ENCODE measurements around the gene PROS1. TPM values are rescaled to one million over a fixed set of nuclear protein-coding genes. Genes with fewer than 3 reads are reported as not detected.

Gene PROS1
- total RNA-seq, 6 experiments from 2014 or later: 157 to 215 (median 183) TPM

DNA sequence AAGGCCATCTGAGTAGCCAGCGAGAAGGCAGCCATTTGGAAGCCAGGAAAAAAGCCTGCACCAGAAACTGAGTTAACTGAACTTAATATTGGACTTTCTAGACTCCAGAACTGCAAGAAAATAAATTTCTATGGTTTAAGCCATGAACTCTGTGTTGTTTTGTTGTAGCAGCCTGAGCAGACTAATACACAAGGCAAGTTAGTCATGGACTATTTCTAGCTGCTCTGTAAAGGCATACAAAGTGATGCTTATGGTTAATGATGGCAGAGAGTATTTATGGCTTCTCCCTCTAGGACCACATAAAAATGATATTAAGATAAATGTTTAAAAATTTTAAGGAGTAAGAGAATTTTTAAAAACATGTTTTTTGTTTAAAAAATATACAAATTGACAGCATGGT, 37.1 kb downstream of the PROS1 start:
- no peak for ATAC-seq
- intact Hi-C loops (cut with DNase I): no loop called here
- H3K27ac ChIP-seq: no peak overlapping the region
- H3K4me3 ChIP-seq: no peak overlapping the region
- 92% methylated on average over 1 of the region's 1 CpG for WGBS (ENCODE audit: insufficient coverage, low coverage, low lambda C conversion rate, missing lambda C conversion rate)
- no peaks in the 10 kb centered on the region for H3K27me3 ChIP-seq
- no peaks in the 10 kb centered on the region for H3K9me3 ChIP-seq
- H3K36me3 ChIP-seq: no peaks in the 10 kb centered on the region
- DNase-seq: no peak
- no peak for TF ChIP-seq POLR2A (IDR thresholded peaks at IDR 0.05)
- TF ChIP-seq, protein P1, sequence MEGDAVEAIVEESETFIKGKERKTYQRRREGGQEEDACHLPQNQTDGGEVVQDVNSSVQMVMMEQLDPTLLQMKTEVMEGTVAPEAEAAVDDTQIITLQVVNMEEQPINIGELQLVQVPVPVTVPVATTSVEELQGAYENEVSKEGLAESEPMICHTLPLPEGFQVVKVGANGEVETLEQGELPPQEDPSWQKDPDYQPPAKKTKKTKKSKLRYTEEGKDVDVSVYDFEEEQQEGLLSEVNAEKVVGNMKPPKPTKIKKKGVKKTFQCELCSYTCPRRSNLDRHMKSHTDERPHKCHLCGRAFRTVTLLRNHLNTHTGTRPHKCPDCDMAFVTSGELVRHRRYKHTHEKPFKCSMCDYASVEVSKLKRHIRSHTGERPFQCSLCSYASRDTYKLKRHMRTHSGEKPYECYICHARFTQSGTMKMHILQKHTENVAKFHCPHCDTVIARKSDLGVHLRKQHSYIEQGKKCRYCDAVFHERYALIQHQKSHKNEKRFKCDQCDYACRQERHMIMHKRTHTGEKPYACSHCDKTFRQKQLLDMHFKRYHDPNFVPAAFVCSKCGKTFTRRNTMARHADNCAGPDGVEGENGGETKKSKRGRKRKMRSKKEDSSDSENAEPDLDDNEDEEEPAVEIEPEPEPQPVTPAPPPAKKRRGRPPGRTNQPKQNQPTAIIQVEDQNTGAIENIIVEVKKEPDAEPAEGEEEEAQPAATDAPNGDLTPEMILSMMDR (IDR thresholded peaks at IDR 0.05): no peak
- H3K4me1 ChIP-seq: peaks cover 0 to 16% (median 7%) of the 10 kb centered on the region in 4 donors

DNA sequence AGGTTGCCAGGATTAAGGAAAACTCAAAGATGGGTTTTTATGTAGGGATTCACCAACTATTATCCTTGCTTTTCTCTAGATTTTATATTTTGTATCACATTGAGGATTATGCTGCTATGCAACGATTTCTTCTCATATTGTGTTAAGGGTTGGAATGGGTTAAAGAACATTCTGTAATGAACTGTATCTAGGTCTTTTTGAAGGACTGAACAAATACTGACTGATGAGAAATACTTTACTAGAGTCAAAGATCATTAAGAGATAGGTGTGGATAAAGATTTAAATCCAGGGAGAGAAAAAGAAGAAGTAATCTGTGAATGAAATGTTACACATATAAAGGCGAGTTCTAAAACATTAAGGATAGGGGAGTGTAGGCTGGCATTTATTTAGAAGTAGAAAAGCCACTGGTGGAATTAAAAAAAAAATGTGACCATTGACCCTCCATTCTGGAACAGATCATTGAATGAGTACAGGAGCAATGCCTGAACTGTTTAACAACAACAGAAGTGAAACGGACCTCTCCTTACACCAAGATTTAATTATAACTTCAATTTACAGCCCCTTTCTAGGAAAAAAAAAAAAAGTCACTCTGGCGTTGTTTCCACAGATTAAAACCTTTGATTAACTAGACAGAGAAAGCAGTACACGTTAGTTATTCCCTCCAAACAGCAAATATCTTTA, 39.2 kb downstream of the PROS1 start:
- TF ChIP-seq POLR2A (IDR thresholded peaks at IDR 0.05): no peak
- TF ChIP-seq, protein P1 (IDR thresholded peaks at IDR 0.05): no peak
- WGBS (ENCODE audit: insufficient coverage, low coverage, low lambda C conversion rate, missing lambda C conversion rate): 26% methylated on average over 5 of the region's 5 CpGs
- no peak for DNase-seq
- no peaks in the 10 kb centered on the region for H3K36me3 ChIP-seq
- no peaks in the 10 kb centered on the region for H3K27me3 ChIP-seq
- intact Hi-C loops (cut with DNase I): no loop called here
- H3K4me3 ChIP-seq: peak overlapping the region in 2 of 3 donors; percentile 14 to 24
- H3K27ac ChIP-seq: peak overlapping the region in 2 of 3 donors; percentile 73 to 78
- no peaks in the 10 kb centered on the region for H3K9me3 ChIP-seq
- peak; percentile 59 to 78 (median 72) for ATAC-seq
- peaks cover 0 to 30% (median 7%) of the 10 kb centered on the region in 4 donors for H3K4me1 ChIP-seq

- intact Hi-C loops (cut with DNase I): no loop called here
- Histone ChIP-seq H3K9me3 (no peaks in the 10 kb centered on the region), H3K27me3 (no peaks in the 10 kb centered on the region), H3K27ac (peak overlapping the region; percentile 4 to 85 (median 68)), H3K36me3 (no peaks in the 10 kb centered on the region), H3K4me3 (no peak overlapping the region), H3K4me1 (peaks cover 0 to 39% (median 7%) of the 10 kb centered on the region in 4 donors)
- TF ChIP-seq POLR2A (IDR thresholded peaks at IDR 0.05): no peak
- TF ChIP-seq, protein P1 (IDR thresholded peaks at IDR 0.05): no peak
- DNase-seq (peak in 1 of 3 donors; percentile 72), ATAC-seq (peak; percentile 78 to 90 (median 80))
- WGBS (ENCODE audit: insufficient coverage, low coverage, low lambda C conversion rate, missing lambda C conversion rate): 23% methylated on average over 5 of the region's 5 CpGs
Observed at GRCh38 chr3:93931597-93932229, 42.0 kb downstream of the PROS1 start.

GRCh38 chr3:93930041-93930440, 43.7 kb downstream of the PROS1 start:
- Histone ChIP-seq H3K27me3 (no peaks in the 10 kb centered on the region), H3K27ac (peak overlapping the region in 1 of 3 donors; percentile 85), H3K36me3 (no peaks in the 10 kb centered on the region), H3K9me3 (no peaks in the 10 kb centered on the region), H3K4me3 (no peak overlapping the region), H3K4me1 (peaks cover 0 to 32% (median 2%) of the 10 kb centered on the region in 4 donors)
- whole genome bisulfite sequencing (ENCODE audit: insufficient coverage, low coverage, low lambda C conversion rate, missing lambda C conversion rate): 31% methylated on average over 3 of the region's 3 CpGs
- intact Hi-C loops (cut with DNase I): no loop called here
- no peak for TF ChIP-seq POLR2A (IDR thresholded peaks at IDR 0.05)
- TF ChIP-seq, protein P1 (IDR thresholded peaks at IDR 0.05): no peak
- ATAC-seq: peak in 3 of 4 donors; percentile 24 to 52 (median 32)
- DNase-seq: no peak

Data from right lobe of liver (tissue), 6 donors.